DMS153 treated with DMSO at 0.1 percent for 48 hours (cell line): ENCODE measurements around the gene POLR1C.
A peak's percentile ranks its signal among the peaks of the same experiment; 100 is the strongest.
"Not testable (repeated sequence)": the region's sequence is repeated elsewhere in the genome, so short reads cannot be mapped to it uniquely, and the experiment has no call there.

Experiments used
- DNase-seq: peaks from one replicate; lab custom pipeline; 2025; ENCODE audit not compliant: unreplicated experiment; lab: John Stamatoyannopoulos, UW

The POLR1C gene

GRCh38 chr6:43492673-43493072 lies 24.2 kb upstream of the POLR1C start:
- no peak for DNase-seq

DNA sequence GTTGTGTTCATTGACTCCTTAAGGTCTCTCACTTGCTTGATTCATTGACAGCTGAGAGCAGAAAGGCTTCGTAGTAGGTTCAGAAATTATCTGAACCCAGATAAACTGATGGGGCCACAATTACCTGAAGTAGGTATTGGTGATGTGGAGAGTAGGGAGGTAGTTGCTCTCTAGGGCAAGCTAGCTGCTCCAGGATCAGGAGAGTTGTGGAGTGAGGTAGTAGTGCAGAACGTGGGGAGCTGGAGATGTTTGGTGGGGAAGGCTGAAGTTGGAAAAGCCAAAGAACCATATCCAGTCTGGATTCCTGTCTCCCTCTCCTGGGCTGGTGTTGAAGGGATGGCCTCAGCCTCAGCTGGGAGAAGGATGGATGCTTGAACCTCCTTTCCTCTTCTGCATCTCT lies 23.7 kb upstream of the POLR1C start:
- no peak for DNase-seq

DNA sequence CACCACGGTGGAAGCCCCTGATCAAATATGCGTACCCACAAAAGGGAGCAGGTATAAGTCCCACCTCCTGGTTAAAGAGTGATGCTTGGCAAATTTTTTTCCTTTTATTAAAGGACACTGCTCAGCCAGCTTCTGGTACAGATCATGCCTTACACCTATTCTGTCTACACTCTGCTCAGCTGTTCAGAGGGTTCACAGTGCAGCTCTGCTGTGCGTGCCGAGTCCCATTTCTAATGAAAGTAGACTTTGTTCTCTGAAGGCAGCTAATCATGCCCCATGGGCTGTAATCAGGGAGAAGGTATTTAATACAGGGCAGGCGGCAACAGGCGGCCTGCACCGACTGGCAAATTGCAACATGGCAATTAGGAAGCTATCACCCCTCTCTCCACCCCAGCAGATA lies 23.1 kb upstream of the POLR1C start:
- no peak for DNase-seq

- DNase-seq: no peak
Measured at GRCh38 chr6:43494321-43494720, 22.6 kb upstream of the POLR1C start.

- no peak for DNase-seq
Measured at GRCh38 chr6:43494766-43495165, 22.1 kb upstream of the POLR1C start.

GRCh38 chr6:43495409-43495941 lies 21.4 kb upstream of the POLR1C start:
- no peak for DNase-seq

DNA sequence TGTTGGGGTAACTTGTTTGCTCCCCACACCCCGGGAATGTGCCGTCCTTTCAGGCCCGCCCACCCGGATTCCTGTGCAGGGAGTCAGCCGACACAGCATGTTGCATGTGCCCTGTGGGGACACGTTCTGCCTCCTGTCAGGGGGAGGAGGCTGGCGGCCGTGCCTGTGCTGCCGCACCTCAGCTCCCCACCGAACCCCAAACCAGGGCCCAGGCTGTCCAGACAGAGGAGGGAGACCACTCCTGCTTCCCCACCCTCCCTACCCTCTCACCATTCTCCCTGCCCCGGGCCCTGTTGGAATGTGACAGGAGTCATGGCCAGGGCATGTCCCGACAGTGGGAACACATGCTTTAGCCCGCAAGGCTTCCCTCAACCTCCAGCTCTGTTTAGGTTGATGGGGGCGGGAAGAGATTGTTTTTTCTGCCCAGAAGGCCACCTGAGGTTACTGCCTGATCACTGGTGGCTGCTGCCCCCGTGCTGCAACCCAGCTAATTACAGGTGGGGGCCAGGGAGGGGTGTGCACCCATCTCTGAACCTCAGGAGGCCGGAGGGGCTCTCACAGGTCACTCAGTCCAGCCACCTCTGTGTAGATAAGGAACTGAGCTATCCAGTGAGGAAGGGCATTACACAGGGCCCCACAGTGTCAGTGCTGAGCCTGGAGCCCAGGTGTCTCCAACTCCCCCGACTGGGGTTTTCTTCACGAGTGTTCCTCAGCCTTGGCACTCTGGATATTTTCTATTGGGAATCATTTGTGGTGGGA lies 20.3 kb upstream of the POLR1C start:
- no peak for DNase-seq

DNA sequence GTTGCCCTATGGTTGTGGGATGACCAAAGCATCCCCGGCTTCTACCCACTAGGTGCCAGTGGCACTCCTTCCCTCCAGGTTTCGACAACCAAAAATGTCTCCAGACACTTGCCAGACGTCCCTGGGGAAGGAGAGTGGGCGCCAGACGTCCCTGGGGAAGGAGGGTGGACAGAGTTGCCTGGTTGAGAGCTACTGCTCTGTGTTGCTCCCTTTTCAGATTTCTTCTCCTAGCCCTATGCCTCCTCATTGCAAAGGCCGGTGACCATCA lies 19.8 kb upstream of the POLR1C start:
- DNase-seq: no peak

- no peak for DNase-seq
Measured at GRCh38 chr6:43497689-43498088, 19.2 kb upstream of the POLR1C start.

GRCh38 chr6:43498291-43498690 lies 18.6 kb upstream of the POLR1C start:
- DNase-seq: not testable (repeated sequence)

- no peak for DNase-seq
Measured at GRCh38 chr6:43499028-43499815, 17.7 kb upstream of the POLR1C start.

- DNase-seq: no peak
Measured at GRCh38 chr6:43500921-43501320, 16.0 kb upstream of the POLR1C start.

GRCh38 chr6:43502666-43503065 lies 14.2 kb upstream of the POLR1C start:
- DNase-seq: no peak

DNA sequence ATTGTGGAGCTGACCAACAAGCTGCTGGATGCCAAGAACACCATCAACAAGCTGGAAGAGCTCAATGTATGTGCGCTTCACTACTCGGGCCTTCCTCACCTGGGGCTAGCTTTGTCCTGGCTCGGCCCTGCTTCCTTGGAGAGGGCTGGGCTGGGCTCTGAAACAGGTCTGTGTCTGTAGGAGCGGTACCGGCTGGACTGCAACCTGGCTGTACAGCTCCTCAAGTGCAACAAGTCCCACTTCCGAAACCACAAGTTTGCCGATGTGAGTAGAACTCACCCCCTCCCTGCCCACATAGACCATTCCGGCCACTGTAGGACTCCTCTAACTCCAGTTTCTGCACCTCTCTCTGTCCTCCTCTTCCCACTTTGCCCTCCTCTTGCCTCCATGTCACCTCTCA lies 13.4 kb upstream of the POLR1C start:
- DNase-seq: no peak

- DNase-seq: no peak
Measured at GRCh38 chr6:43504756-43505593, 11.9 kb upstream of the POLR1C start.

GRCh38 chr6:43505718-43506117 lies 11.2 kb upstream of the POLR1C start:
- DNase-seq: no peak

DNA sequence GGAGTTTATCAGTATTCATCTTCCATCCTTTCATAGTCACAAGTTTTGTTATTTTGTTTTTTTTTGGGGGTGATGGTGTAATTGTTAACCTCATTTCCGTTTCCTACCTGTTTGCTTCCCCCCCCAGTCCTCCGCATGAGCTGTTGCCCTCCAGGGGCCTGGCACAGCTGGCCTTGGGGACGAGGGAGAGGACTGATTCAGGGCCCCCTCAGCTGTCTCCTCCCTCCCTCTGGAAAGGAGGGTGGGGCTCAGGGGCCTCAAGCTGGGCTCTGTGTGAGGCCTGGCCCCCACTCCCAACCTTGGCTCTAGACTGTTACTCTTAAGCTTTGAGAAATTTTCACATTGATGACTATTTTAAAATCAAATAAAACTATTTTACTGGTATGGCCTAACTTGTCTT lies 10.7 kb upstream of the POLR1C start:
- no peak for DNase-seq

- DNase-seq: peak; percentile 61
Measured at GRCh38 chr6:43506667-43507471, 10.0 kb upstream of the POLR1C start.

- no peak for DNase-seq
Measured at GRCh38 chr6:43508481-43509141, 8.3 kb upstream of the POLR1C start.
